Measurements from ENCODE around the gene ZNF396. TPM values are rescaled to one million over a fixed set of nuclear protein-coding genes. Genes with fewer than 3 reads are reported as not detected.

The ZNF396 gene
- total and polyA plus RNA-seq, 9 donors = 0.83 to 2.9 (median 1.7) TPM

DNA sequence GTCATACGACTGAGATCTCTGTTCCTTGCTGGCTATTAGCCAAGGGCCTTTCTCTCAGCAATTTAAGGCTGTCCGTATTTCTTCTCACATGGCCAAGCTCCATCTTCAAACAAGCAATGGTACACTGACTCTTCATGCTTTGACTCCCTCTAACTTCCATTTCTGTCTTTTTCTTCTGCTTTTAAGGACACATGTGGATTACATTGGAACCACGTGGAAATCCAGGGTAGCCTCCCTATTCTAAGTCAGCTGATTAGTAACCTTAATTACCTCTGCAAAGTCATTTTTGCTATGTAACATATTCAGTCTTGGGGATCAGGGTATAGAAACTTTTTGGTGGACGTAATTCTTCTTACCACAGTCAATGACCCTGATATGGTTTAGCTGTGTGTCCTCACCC lies 41.5 kb upstream of the ZNF396 start:
- no peaks in the 10 kb centered on the region for H3K9me3 ChIP-seq
- H3K4me1 ChIP-seq (ENCODE audit: insufficient read depth) = no peaks in the 10 kb centered on the region
- intact Hi-C loops (cut with DNase I) = loop anchor here in 1 of 4 donors (10.0 kb wide), 1 partner anchor 526 kb away; no protein-coding TSS in a partner anchor
- no peaks in the 10 kb centered on the region for H3K27me3 ChIP-seq
- DNase-seq = no peak
- no peak overlapping the region for H3K27ac ChIP-seq
- TF ChIP-seq POLR2A (IDR thresholded peaks at IDR 0.05) (no peak), EP300 (IDR thresholded peaks at IDR 0.05) (no peak)
- TF ChIP-seq, protein P1, sequence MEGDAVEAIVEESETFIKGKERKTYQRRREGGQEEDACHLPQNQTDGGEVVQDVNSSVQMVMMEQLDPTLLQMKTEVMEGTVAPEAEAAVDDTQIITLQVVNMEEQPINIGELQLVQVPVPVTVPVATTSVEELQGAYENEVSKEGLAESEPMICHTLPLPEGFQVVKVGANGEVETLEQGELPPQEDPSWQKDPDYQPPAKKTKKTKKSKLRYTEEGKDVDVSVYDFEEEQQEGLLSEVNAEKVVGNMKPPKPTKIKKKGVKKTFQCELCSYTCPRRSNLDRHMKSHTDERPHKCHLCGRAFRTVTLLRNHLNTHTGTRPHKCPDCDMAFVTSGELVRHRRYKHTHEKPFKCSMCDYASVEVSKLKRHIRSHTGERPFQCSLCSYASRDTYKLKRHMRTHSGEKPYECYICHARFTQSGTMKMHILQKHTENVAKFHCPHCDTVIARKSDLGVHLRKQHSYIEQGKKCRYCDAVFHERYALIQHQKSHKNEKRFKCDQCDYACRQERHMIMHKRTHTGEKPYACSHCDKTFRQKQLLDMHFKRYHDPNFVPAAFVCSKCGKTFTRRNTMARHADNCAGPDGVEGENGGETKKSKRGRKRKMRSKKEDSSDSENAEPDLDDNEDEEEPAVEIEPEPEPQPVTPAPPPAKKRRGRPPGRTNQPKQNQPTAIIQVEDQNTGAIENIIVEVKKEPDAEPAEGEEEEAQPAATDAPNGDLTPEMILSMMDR (IDR thresholded peaks at IDR 0.05) = no peak
- 79 to 84% (median 81%) methylated on average over 4 of the region's 4 CpGs for whole genome bisulfite sequencing, 3 donors
- no peaks in the 10 kb centered on the region for H3K36me3 ChIP-seq
- H3K4me3 ChIP-seq = no peak overlapping the region

DNA sequence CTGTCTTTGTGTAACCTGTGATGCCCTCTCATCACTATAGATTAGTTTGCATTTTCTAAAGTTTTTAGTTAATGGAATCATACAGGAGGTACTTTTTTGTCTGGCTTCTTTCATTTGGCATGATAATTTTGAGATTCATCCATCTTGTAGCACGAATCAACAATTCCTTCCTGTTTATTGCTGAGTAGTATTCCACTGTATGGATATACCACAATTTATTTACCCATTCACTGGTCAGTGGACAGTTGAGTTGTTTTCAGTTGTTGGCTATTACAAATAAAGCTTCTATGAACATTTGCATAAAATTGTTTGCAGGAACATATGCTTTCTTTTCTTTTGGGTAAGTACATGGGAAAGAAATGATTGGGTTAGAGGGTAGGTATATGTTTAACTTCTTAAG lies 40.1 kb upstream of the ZNF396 start:
- 68 to 81% (median 76%) methylated on average over 1 of the region's 1 CpG for WGBS, 3 donors
- TF ChIP-seq, protein P1 (IDR thresholded peaks at IDR 0.05) = no peak
- TF ChIP-seq EP300 (IDR thresholded peaks at IDR 0.05) (no peak), POLR2A (IDR thresholded peaks at IDR 0.05) (no peak)
- DNase-seq = no peak
- H3K27me3 ChIP-seq = no peaks in the 10 kb centered on the region
- intact Hi-C loops (cut with DNase I) = loop anchor here in 1 of 4 donors (10.0 kb wide), 1 partner anchor 528 kb away; no protein-coding TSS in a partner anchor
- H3K4me1 ChIP-seq (ENCODE audit: insufficient read depth) = no peaks in the 10 kb centered on the region
- no peak overlapping the region for H3K27ac ChIP-seq
- no peaks in the 10 kb centered on the region for H3K9me3 ChIP-seq
- no peak overlapping the region for H3K4me3 ChIP-seq
- no peaks in the 10 kb centered on the region for H3K36me3 ChIP-seq

DNA sequence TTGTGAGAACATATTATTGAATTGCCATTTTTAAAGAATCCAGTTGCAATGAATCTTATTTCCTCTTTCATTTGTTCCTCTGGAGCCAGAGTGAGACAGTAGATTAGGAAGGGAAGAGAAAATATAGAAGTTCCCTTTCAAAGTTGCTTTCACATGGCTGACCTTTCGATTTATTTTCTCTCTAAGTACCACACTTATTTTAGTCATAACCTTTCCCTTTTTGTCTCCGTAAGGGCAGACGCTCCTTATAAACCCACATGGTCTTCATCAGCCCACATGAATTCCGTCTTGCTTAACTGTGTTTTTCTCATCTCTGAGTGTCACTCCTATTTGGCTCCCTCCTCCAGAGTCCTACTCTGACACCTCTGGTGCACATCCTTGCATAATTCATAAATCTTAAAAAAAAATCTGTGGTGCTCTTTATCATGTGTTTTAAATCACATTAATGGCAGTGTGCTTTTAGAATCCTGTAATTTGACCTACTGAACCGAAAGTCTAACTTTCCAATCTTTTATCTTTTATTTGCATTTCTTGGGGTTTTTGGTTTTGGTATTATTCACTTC lies 38.5 kb upstream of the ZNF396 start:
- DNase-seq = no peak
- 14 to 18% (median 14%) methylated on average over 5 of the region's 5 CpGs for WGBS, 3 donors
- H3K27ac ChIP-seq = no peak overlapping the region
- H3K27me3 ChIP-seq = no peaks in the 10 kb centered on the region
- H3K4me3 ChIP-seq = no peak overlapping the region
- no peaks in the 10 kb centered on the region for H3K9me3 ChIP-seq
- intact Hi-C loops (cut with DNase I) = loop anchor here in 1 of 4 donors (10.0 kb wide), 1 partner anchor 529 kb away; no protein-coding TSS in a partner anchor
- TF ChIP-seq EP300 (IDR thresholded peaks at IDR 0.05) (no peak), POLR2A (IDR thresholded peaks at IDR 0.05) (no peak)
- TF ChIP-seq, protein P1 (IDR thresholded peaks at IDR 0.05) = no peak
- H3K4me1 ChIP-seq (ENCODE audit: insufficient read depth) = no peaks in the 10 kb centered on the region
- H3K36me3 ChIP-seq = no peaks in the 10 kb centered on the region

DNA sequence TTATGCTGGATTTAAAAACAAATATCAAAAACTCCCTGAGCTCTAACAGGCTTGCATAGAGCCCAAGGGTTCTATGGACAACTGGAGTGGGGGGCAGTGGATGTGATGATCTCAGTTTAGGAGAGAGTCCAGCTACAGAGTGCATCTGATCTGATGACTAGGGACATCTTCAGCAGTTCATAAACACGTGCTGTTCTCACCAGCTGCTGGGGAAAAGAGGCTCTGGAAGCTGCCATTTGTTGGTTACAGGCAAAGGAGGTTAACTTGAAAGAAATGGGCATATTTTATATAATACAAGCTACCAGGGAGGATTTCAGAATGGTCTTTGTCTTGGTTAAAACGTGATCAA lies 36.0 kb upstream of the ZNF396 start:
- intact Hi-C loops (cut with DNase I) = loop anchor here in 1 of 4 donors (10.0 kb wide), 1 partner anchor 532 kb away; no protein-coding TSS in a partner anchor

More for the DNA sequence above, 36.0 kb upstream of the ZNF396 start:
- 53 to 56% (median 56%) methylated on average over 2 of the region's 2 CpGs for WGBS, 3 donors
- Histone ChIP-seq H3K4me1 (ENCODE audit: insufficient read depth) (no peaks in the 10 kb centered on the region), H3K27ac (no peak overlapping the region), H3K27me3 (no peaks in the 10 kb centered on the region), H3K9me3 (no peaks in the 10 kb centered on the region), H3K36me3 (no peaks in the 10 kb centered on the region), H3K4me3 (no peak overlapping the region)
- TF ChIP-seq POLR2A (IDR thresholded peaks at IDR 0.05) = no peak
- TF ChIP-seq, protein P1 (IDR thresholded peaks at IDR 0.05) = no peak
- TF ChIP-seq EP300 (IDR thresholded peaks at IDR 0.05) = no peak
- no peak for DNase-seq
